Measurements from ENCODE around the gene EXOC3L2. TPM values are rescaled to one million over a fixed set of nuclear protein-coding genes. Genes with fewer than 3 reads are reported as not detected.
A peak's percentile ranks its signal among the peaks of the same experiment; 100 is the strongest.

Gene EXOC3L2
- polyA plus RNA-seq, 3 donors, result not detected

- H3K36me3 ChIP-seq (replicated peaks in 1 of 2; ENCODE audit: control insufficient read depth in 1 of 2, insufficient read depth in 2 of 2, low read length in 2 of 2), result peaks cover 37 to 82% of the 10 kb centered on the region in 2 donors
- no peak overlapping the region for H3K4me3 ChIP-seq (replicated peaks in 1 of 3; ENCODE audit: low read depth in 2 of 3, low read length in 3 of 3)
- Mint-ChIP-seq H3K36me3 (peaks cover 62 to 86% of the 10 kb centered on the region in 2 donors), H3K4me3 (no peak overlapping the region), H3K9me3 (no peaks in the 10 kb centered on the region), H3K27ac (no peak overlapping the region), H3K27me3 (ENCODE audit: low read depth in 3 of 3) (no peaks in the 10 kb centered on the region), H3K4me1 (peaks cover 7% of the 10 kb centered on the region)
- H3K4me2 ChIP-seq (replicated peaks; ENCODE audit: extremely low read depth, low read length, poor library complexity, severe bottlenecking), result no peak overlapping the region
- no peaks in the 10 kb centered on the region for H3K79me2 ChIP-seq (ENCODE audit: insufficient read depth, low read length)
- TF ChIP-seq CTCF (IDR thresholded peaks at IDR 0.05), result no peak
- H3K9me3 ChIP-seq (replicated peaks in 1 of 2; ENCODE audit: control insufficient read depth in 1 of 2, insufficient read depth in 1 of 2, low read length in 2 of 2), result no peaks in the 10 kb centered on the region
- no peak for DNase-seq
- H2AFZ ChIP-seq (ENCODE audit: insufficient read depth, low read depth, low read length, poor library complexity, severe bottlenecking), result no peak overlapping the region
- H3K27me3 ChIP-seq (ENCODE audit: control insufficient read depth in 2 of 2, insufficient read depth in 2 of 2, low read length in 2 of 2), result no peaks in the 10 kb centered on the region
- WGBS (ENCODE audit: insufficient coverage), result 100% methylated on average over 7 of the region's 10 CpGs
- H4K20me1 ChIP-seq (ENCODE audit: insufficient read depth, low read length), result no peaks in the 10 kb centered on the region
- intact Hi-C loops (cut with micrococcal nuclease), result no loop called here
- no peak overlapping the region for H3K9ac ChIP-seq (ENCODE audit: insufficient read depth, low read length, poor library complexity, severe bottlenecking)
- no peak overlapping the region for H3K27ac ChIP-seq (ENCODE audit: low read depth in 1 of 2, low read length in 2 of 2)
- peaks cover 6 to 11% of the 10 kb centered on the region in 2 donors for H3K4me1 ChIP-seq (ENCODE audit: control insufficient read depth in 1 of 2, insufficient read depth in 2 of 2, low read length in 2 of 2)
Observed at GRCh38 chr19:45278087-45278486, 32.9 kb upstream of the EXOC3L2 start.

GRCh38 chr19:45276284-45276687 is 31.1 kb upstream of the EXOC3L2 start:
- Mint-ChIP-seq H3K36me3 (peaks cover 76 to 91% of the 10 kb centered on the region in 2 donors), H3K4me1 (peaks cover 4% of the 10 kb centered on the region), H3K9me3 (no peaks in the 10 kb centered on the region), H3K27me3 (ENCODE audit: low read depth in 3 of 3) (no peaks in the 10 kb centered on the region), H3K27ac (peak overlapping the region in 2 of 7 donors; percentile 5 to 6), H3K4me3 (no peak overlapping the region)
- intact Hi-C loops (cut with micrococcal nuclease), result no loop called here
- Histone ChIP-seq H4K20me1 (ENCODE audit: insufficient read depth, low read length) (no peaks in the 10 kb centered on the region), H3K4me2 (replicated peaks; ENCODE audit: extremely low read depth, low read length, poor library complexity, severe bottlenecking) (no peak overlapping the region), H3K4me1 (ENCODE audit: control insufficient read depth in 1 of 2, insufficient read depth in 2 of 2, low read length in 2 of 2) (peaks cover 0 to 6% of the 10 kb centered on the region in 2 donors), H3K4me3 (replicated peaks in 1 of 3; ENCODE audit: low read depth in 2 of 3, low read length in 3 of 3) (no peak overlapping the region), H3K9ac (ENCODE audit: insufficient read depth, low read length, poor library complexity, severe bottlenecking) (no peak overlapping the region), H3K27me3 (ENCODE audit: control insufficient read depth in 2 of 2, insufficient read depth in 2 of 2, low read length in 2 of 2) (no peaks in the 10 kb centered on the region), H3K79me2 (ENCODE audit: insufficient read depth, low read length) (no peaks in the 10 kb centered on the region), H2AFZ (ENCODE audit: insufficient read depth, low read depth, low read length, poor library complexity, severe bottlenecking) (no peak overlapping the region), H3K36me3 (replicated peaks in 1 of 2; ENCODE audit: control insufficient read depth in 1 of 2, insufficient read depth in 2 of 2, low read length in 2 of 2) (peaks cover 47 to 92% of the 10 kb centered on the region in 2 donors), H3K27ac (ENCODE audit: low read depth in 1 of 2, low read length in 2 of 2) (no peak overlapping the region), H3K9me3 (replicated peaks in 1 of 2; ENCODE audit: control insufficient read depth in 1 of 2, insufficient read depth in 1 of 2, low read length in 2 of 2) (no peaks in the 10 kb centered on the region)
- TF ChIP-seq CTCF (IDR thresholded peaks at IDR 0.05), result no peak
- WGBS (ENCODE audit: insufficient coverage), result 93% methylated on average over 3 of the region's 7 CpGs
- no peak for DNase-seq

Data from CD14-positive monocyte (primary cell).